ENCODE results near the gene PPFIA3. TPM values are rescaled to one million over a fixed set of nuclear protein-coding genes. Genes with fewer than 3 reads are reported as not detected.
"Not testable (repeated sequence)": the region's sequence is repeated elsewhere in the genome, so short reads cannot be mapped to it uniquely, and the experiment has no call there.

PPFIA3 gene
- total and polyA plus RNA-seq, 8 donors = 4.1 to 39.7 (median 6.7) TPM

- no peak overlapping the region for H3K4me3 ChIP-seq
- intact Hi-C loops (cut with DNase I) = no loop called here
- H3K27me3 ChIP-seq = no peaks in the 10 kb centered on the region
- H3K4me1 ChIP-seq = peaks cover 0 to 10% (median 9%) of the 10 kb centered on the region in 3 donors
- TF ChIP-seq CTCF (IDR thresholded peaks at IDR 0.05) = no peak
- FAIRE-seq (no peak), DNase-seq (no peak), ATAC-seq (no peak)
- H3K9me3 ChIP-seq = no peaks in the 10 kb centered on the region
- no peak overlapping the region for H3K27ac ChIP-seq
- no peaks in the 10 kb centered on the region for H3K36me3 ChIP-seq
- 86 to 93% methylated on average over 2 of the region's 2 CpGs for WGBS, 2 donors
These were observed 1.5 kb downstream of the PPFIA3 start for GRCh38 chr19:49120868-49121267.

DNA sequence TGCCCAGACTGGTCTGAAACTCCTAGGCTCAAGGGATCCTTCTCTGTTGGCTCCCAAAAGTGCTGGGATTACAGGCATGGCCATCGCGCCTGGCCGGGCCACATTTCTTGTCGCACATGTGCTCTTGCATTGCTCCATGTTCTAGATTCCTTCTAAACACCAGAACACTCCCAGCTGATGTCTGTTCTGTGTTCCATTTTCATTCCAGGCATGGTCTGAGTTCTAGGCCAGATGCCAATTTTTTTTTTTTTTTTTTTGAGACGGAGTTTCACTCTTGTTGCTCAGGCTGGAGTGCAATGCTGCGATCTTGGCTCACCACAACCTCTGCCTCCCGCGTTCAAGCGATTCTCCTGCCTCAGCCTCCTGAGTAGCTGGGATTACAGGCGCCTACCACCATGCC, 2.5 kb downstream of the PPFIA3 start:
- H3K4me3 ChIP-seq; H3K36me3 ChIP-seq; H3K27ac ChIP-seq; FAIRE-seq; DNase-seq; intact Hi-C loops (cut with DNase I); H3K9me3 ChIP-seq; H3K27me3 ChIP-seq; ATAC-seq: not testable (repeated sequence)
- 74 to 77% methylated on average over 10 of the region's 10 CpGs for WGBS, 2 donors
- peaks cover 0 to 10% (median 9%) of the 10 kb centered on the region in 3 donors for H3K4me1 ChIP-seq

- FAIRE-seq; H3K27me3 ChIP-seq; H3K4me1 ChIP-seq; H3K9me3 ChIP-seq; H3K27ac ChIP-seq; H3K4me3 ChIP-seq; DNase-seq; ATAC-seq; intact Hi-C loops (cut with DNase I); H3K36me3 ChIP-seq: not testable (repeated sequence)
- 90 to 91% methylated on average over 11 of the region's 11 CpGs for WGBS, 2 donors
These were observed 3.9 kb downstream of the PPFIA3 start for GRCh38 chr19:49123285-49123684.

DNA sequence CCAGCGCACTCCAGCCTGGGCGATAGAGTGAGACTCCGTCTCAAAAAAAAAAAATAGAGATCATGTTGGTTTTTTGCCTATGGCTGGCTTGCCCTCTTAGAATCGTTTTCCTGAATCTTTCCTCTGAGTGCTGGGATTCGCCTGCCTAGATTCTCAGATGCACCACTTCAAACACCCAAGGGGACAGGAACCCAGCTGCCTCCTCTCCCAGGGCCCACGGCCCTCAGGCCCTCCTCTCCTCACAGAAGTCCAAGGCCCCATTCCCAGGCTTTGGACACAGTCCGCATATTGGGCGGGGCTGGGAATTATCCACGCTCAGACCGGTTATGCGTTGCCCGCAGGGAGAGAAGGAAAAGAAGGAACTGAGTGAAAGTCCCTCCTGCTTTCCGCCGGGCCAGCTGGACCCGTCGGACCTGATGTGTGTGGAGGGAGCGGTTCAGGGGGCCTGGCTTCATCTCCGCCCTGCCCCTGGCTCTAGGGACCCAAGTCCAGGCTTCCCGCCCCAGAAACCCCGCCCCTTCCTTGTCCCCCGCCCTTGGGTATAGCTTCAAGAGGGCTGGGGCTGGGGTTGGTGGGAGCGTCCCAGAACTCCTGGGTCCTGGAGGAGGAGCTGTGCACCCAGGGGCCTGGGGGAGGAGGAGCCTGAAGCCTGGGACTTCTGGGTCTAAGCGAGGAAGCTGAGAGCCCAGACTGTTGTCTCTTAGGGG, 5.8 kb downstream of the PPFIA3 start:
- Histone ChIP-seq H3K9me3 (no peaks in the 10 kb centered on the region), H3K27ac (no peak overlapping the region), H3K4me1 (peaks cover 0 to 5% (median 0%) of the 10 kb centered on the region in 3 donors), H3K36me3 (no peaks in the 10 kb centered on the region), H3K27me3 (no peaks in the 10 kb centered on the region), H3K4me3 (no peak overlapping the region)
- FAIRE-seq = no peak
- no peak for ATAC-seq
- WGBS, 2 donors = 51 to 58% methylated on average over 23 of the region's 23 CpGs
- TF ChIP-seq CTCF (IDR thresholded peaks at IDR 0.05) = no peak
- no peak for DNase-seq
- intact Hi-C loops (cut with DNase I) = no loop called here

- intact Hi-C loops (cut with DNase I) = no loop called here
- no peak for TF ChIP-seq CTCF (IDR thresholded peaks at IDR 0.05)
- no peaks in the 10 kb centered on the region for H3K9me3 ChIP-seq
- H3K27ac ChIP-seq = no peak overlapping the region
- WGBS, 2 donors = 78 to 80% methylated on average over 4 of the region's 4 CpGs
- H3K36me3 ChIP-seq = no peaks in the 10 kb centered on the region
- H3K27me3 ChIP-seq = no peaks in the 10 kb centered on the region
- no peak for FAIRE-seq
- H3K4me1 ChIP-seq = peaks cover 0 to 3% (median 0%) of the 10 kb centered on the region in 3 donors
- no peak for DNase-seq
- ATAC-seq = no peak
- H3K4me3 ChIP-seq = no peak overlapping the region
These were observed 7.2 kb downstream of the PPFIA3 start for GRCh38 chr19:49126575-49126974.

DNA sequence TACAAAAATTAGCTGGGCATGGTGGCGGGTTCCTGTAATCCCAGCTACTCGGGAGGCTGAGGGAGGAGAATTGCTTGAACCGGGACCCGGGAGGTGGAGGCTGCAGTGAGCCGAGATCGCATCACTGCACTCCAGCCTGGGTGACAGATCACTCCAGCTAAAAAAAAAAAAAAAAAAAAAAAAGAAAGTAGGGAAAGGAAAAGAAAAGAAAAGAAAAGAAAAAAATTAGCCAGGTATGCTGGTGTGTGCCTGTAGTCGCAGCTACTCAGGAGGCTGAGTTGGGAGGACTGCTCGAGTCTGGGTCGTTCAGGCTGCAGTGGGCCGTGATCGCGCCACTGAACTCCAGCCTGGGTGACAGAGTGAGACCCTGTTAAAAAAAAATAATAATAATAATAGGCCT, 7.9 kb downstream of the PPFIA3 start:
- ATAC-seq; H3K27me3 ChIP-seq; H3K36me3 ChIP-seq; H3K9me3 ChIP-seq; intact Hi-C loops (cut with DNase I); DNase-seq; H3K4me1 ChIP-seq; FAIRE-seq; H3K27ac ChIP-seq: not testable (repeated sequence)
- H3K4me3 ChIP-seq = peak overlapping the region in 1 of 4 donors; percentile 39
- 93 to 94% methylated on average over 12 of the region's 12 CpGs for WGBS, 2 donors
